GM21381 (cell line): Measurements from ENCODE around the gene SYNPO2.
A peak's percentile ranks its signal among the peaks of the same experiment; 100 is the strongest.
"Not testable (repeated sequence)": the region's sequence is repeated elsewhere in the genome, so short reads cannot be mapped to it uniquely, and the experiment has no call there.

Source experiments
- ATAC-seq: cut with Tn5 transposase; IDR thresholded peaks from one replicate; pipeline ENCODE4 v1.9.1; 2021; ENCODE audit warnings: mild to moderate bottlenecking, moderate library complexity; ENCODE audit not compliant: unreplicated experiment

Gene SYNPO2

DNA sequence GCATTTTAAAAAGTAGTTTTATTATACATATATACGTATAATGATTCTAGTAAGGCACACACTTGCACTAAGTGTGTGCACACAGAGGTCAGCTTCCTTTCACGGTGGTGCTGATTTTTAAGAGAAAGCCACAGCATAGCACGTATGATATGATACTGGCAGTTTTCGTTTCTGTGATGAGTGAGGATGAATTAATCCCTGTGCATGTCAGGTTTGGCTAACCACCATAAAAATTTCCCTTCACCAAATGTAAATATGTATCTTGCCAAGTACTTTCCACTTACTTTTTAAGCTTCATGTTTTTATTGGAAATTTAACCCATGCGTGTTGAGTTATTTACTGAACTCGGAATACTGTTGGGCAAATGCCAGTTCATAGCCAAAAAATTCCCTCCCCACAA lies 84.6 kb downstream of the SYNPO2 start:
- ATAC-seq, result no peak

- ATAC-seq, result no peak
These were observed 86.1 kb downstream of the SYNPO2 start for GRCh38 chr4:118974758-118975157.

DNA sequence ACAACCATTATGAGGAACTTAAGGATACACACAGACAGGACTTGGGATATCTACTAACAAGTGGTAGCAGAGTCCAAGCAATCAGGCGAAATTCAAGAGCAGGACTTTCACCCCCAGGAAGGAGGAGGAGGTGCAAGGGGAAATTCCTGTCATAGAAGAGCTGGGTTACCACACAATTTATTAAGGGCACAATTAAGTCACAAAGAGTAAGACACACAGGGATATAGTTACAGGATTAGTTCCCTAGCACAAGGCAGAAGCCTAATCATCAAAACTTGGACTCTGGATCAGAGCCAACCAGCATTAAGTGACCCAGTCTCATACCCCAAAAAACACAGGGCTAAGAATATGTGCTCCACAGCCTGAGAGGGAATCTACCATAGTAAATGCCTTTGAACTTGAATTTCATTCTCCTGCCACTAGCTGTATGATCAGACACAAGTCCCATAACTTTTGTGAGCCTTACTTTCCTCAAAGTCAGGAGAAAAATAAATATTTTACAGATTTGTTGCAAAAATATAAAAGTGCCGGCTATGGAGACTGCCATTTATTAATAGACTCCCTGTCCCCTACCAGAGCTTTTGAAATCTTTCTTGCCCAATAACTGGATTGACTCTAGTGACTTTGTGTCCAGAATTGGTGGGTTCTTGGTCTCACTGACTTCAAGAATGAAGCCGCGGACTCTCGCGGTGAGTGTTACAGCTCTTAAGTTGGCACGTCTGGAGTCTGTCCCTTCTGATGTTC lies 87.0 kb downstream of the SYNPO2 start:
- ATAC-seq, result no peak

DNA sequence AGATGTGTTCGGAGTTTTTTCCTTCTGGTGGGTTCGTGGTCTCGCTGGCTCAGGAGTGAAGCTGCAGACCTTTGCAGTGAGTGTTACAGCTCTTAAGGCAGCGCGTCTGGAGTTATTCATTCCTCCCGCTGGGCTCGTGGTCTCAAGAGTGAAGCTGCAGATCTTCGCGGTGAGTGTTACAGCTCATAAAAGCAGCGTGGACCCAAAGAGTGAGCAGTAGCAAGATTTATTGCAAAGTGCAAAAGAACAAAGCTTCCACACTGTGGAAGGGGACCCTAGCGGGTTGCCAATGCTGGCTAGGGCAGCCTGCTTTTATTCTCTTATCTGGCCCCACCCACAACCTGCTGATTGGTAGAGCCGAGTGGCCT lies 87.5 kb downstream of the SYNPO2 start:
- ATAC-seq, result not testable (repeated sequence)

DNA sequence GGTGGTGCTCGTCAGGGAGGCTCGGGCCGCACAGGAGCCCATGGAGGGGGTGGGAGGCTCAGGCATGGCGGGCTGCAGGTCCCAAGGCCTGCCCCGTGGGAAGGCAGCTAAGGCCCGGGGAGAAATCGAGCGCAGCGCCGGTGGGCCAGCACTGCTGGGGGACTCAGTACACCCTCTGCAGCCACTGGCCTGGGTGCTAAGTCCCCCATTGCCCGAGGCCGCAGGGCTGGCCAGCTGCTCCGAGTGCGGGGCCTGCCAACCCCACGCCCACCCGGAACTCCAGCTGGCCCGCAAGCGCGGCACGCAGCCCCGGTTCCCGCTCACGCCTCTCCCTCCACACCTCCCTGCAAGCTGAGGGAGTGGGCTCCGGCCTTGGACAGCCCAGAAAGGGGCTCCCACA lies 88.4 kb downstream of the SYNPO2 start:
- ATAC-seq, result not testable (repeated sequence)

DNA sequence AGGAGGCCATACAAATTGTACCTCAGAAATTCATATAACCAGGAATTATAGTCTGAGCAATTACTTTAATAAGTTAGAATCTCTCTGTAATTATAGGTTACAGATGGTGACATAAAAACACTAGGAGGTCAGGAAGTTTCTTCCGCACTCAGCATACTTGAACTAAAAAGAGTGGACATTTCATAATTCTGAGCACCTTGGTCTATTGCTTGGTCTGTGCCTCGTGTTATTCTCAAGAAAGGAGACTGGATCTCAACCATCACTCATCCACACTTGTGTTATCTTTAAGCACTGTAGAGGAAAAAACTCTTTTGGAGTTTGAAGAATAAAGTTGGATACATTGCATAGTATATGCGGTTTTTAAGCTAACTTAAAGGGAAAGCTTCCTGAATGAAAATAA lies 91.1 kb downstream of the SYNPO2 start:
- no peak for ATAC-seq

GRCh38 chr4:118981171-118981838 lies 92.7 kb downstream of the SYNPO2 start:
- no peak for ATAC-seq

DNA sequence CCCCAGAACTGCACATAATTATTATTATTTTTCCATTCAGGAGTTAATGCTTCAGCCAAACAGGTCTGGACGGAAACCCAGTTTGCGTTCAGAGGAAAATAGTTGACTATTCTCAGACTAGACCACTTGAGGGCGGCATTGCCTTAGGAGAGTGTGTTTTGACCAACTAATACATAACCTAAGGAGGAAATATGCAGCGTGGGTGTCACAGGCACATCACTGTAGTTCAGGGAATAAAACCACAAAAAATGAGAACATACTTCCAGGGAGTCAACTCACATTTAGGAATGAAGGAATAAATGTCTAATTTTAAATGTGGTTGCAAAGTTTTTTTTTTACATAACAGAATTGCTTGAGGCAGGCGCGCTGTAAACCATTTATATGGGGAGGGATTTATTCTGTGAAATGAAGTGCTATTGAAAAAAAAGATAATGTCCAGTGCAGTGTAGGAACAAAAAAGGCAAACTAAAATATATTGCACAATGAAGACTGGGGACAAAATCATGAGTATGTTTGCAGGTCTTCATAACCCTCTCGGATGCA lies 93.3 kb downstream of the SYNPO2 start:
- ATAC-seq, result peak; percentile 90

GRCh38 chr4:118983293-118983692 lies 94.6 kb downstream of the SYNPO2 start:
- no peak for ATAC-seq

DNA sequence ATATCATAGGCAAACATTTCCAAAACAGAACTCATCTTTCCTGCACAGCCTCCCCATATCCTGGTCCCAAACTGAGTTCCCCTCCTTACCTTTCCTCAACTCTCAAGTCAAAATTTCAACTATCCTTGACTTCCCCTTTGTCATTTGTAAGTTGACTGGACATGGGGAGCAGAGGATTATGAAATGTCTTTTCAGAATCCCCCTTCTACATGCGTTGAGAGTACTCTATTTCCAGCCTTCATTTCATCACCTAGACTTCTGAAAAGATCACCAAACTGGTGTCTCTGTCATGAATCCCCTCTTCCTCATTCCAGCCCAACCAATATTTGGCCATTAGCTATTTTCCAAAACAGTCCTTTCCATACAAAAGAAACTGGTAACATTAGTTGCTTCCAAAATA lies 95.2 kb downstream of the SYNPO2 start:
- ATAC-seq, result no peak

DNA sequence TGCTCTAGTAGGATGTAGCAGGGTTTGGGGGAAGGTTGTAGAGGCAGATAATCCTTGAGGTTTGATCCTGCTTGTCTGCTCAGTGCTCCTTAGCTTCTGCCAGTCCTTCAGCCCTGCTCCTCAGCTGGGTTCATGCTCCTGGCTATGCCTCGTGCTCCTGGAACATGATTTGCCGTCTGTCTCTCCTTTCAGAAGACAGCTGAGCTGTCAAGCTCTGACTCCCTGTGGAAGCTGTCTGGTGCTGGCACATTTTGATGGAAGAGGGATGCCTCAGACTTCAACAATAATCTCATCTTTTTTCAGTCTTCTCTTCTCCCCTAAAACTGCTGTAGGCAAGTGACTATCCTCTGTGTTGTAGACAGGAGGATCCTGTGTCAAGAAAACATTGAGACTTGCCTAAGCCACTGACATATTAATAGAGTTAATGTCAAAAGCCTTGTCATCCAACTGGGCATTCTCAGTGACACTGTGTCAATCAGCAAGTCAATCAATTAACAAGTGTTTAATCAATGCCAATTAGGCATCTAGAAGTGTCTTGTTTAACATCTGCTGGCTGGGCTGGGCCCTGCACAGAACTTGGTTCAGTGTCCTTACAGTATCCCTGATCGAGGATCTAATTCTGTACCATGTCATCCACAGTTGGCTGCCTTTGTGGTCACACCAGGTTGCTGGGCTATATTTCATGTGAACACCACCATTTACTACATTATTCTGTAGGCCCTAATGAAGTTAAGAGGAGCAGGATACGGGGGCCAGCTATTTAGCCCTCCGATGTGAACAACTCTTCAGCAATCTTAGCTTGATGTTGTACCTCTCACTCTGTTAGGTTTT lies 96.7 kb downstream of the SYNPO2 start:
- no peak for ATAC-seq

- no peak for ATAC-seq
These were observed 99.4 kb downstream of the SYNPO2 start for GRCh38 chr4:118987959-118988634.

DNA sequence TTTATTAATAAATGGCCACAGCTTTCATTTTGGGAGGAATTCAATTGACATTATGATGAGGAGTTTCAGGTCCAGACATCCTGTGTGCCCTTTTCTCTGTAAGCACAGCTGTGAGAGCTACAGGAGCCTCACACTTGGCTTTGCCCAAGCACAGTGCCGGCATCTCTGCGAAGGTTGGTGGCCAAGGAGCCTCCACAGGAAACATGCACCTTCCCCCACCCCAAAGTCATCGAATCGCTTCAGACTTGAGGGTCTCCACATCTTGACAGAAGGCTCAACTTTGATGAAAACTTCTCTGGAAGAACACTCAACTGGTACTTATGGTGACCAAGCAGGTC lies 100.0 kb downstream of the SYNPO2 start:
- no peak for ATAC-seq

DNA sequence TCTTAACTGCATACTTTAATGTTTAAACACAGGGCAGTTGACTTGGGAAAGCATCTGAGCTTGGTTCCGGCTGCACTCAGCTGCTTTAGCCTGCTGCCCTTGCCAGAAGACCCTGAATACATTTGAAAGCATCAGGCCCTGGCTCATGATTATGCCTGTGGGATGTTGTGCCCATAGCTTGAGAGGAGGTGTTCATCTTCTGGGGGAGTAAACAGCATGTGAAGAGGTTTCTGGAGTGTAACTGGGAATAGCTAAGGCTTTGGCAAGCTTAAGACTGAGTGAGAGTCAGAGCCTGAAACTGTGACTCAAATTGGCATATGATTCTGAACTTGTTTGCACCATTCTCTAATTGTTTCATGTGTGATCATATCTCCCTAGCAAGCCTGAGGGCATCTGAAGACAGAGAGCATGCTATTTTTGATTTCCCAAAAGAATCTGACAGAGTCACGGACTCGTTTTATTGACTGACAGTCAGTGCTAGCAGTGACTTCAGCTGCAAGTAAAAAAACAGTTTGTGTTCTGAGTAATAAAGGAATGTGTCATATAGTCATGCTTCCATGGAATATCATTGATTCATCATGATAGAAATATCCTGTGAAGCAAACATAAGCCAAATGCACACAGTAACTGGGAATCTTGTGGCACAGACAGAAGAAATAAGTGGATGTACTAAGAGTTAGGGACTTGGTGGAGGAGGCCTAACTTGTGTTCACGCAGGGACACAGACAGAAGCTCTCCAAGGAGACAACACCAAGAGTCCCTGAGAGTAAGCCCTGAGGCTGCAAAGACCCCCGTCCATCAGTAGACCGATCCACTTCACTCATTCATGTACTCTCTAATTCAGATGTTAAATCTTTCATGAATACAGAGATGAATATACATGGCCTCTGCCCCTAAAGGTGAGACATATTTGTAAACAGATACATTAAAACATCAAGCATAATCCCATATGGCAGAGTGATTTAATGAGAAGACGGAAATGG lies 100.7 kb downstream of the SYNPO2 start:
- no peak for ATAC-seq

DNA sequence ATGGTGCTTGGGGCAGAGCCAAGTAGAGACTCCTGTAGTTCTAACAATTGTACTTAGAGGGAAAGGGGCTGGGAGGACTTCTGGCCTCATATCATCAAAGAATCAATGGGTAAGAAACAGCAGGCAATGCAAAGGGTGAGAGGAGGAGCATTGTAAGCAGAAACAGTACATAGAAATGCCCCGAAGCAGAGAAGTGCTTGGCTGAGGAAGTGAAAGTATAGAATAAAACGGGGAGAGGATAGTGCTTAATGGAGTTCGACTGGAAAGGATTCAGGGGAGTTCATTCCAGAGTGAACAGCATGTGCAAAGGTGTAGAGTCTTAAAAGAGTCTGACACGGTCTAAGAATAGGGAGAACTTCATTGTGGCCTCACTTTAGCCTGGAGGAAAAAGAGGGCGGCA lies 103.0 kb downstream of the SYNPO2 start:
- ATAC-seq, result no peak

DNA sequence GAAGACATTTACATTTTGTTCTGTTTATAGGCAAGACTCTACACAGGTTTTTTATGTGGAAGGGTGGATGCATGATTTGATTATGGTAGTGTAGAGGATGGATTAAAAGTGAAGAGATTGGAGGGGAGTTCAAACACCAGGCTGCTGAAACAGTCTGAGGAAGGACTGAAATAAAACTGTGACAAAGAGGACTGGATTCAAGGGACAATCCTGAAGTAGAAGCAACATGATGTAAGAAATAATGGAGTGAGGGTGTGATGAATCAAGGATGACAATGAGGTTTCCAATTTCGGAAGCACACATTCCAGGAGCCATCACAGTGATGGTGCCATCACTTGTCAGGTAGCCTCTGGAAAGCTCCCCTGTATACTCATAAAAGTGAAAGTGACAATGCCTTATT lies 103.5 kb downstream of the SYNPO2 start:
- ATAC-seq, result no peak

GRCh38 chr4:118993333-118993732 lies 104.7 kb downstream of the SYNPO2 start:
- no peak for ATAC-seq

- no peak for ATAC-seq
These were observed 105.4 kb downstream of the SYNPO2 start for GRCh38 chr4:118994030-118994429.

DNA sequence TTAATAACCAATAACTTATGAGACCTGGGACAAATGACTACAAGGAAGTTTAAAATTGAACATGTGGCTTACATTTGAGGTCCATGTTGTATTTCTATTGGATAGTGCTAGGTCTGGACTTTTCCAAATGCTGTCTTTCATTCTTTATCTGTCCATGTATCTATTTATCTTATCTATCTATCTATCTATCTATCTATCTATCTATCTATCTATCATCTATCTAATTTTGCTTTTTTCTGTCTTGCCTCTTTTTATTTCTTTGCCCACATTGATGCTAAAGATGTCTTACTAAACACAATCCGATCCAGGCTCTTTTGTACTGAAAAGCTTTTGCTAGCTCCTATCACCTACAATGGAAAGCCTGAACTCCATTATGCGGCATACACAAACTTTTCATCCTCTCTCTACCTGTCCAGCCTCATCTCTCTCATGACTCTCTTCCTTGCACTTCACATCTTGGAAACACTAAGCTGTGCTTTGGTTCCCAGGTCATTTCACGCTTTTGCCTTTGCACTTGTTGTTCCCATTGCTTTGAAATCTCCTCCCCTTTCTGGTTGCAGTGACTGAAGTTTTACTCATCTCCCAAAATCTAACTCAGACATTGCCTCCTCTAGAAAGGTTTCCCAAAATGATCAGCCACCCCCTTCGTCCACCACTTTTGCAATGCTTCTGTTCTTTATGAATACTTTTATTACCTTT lies 107.2 kb downstream of the SYNPO2 start:
- ATAC-seq, result no peak
